ENCODE measurements around the gene RGS3.

DNA sequence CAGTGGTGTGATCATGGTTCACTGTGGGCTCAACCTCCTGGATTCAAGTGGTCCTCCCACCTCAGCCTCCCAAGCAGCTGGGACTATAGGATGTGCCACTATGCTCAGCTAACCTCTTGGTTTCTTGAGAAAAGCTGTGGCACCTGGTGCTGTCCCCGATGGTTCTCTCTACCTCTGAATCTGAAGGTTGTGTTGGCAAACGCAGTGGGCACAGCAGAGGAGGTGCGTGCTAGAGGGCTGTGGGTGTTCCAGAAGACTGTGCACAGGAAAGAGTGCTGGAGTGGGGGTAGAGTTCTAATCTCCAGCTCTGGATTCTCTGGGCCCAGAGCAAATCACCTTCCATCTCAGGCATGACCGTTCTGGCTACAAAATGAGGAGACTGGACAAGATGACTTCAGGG is 12.5 kb downstream of the RGS3 start:
- TF ChIP-seq, protein P1, sequence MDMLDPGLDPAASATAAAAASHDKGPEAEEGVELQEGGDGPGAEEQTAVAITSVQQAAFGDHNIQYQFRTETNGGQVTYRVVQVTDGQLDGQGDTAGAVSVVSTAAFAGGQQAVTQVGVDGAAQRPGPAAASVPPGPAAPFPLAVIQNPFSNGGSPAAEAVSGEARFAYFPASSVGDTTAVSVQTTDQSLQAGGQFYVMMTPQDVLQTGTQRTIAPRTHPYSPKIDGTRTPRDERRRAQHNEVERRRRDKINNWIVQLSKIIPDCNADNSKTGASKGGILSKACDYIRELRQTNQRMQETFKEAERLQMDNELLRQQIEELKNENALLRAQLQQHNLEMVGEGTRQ (IDR thresholded peaks at IDR 0.05): no peak
- TF ChIP-seq, protein P2, sequence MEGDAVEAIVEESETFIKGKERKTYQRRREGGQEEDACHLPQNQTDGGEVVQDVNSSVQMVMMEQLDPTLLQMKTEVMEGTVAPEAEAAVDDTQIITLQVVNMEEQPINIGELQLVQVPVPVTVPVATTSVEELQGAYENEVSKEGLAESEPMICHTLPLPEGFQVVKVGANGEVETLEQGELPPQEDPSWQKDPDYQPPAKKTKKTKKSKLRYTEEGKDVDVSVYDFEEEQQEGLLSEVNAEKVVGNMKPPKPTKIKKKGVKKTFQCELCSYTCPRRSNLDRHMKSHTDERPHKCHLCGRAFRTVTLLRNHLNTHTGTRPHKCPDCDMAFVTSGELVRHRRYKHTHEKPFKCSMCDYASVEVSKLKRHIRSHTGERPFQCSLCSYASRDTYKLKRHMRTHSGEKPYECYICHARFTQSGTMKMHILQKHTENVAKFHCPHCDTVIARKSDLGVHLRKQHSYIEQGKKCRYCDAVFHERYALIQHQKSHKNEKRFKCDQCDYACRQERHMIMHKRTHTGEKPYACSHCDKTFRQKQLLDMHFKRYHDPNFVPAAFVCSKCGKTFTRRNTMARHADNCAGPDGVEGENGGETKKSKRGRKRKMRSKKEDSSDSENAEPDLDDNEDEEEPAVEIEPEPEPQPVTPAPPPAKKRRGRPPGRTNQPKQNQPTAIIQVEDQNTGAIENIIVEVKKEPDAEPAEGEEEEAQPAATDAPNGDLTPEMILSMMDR (IDR thresholded peaks at IDR 0.05): no peak
- TF ChIP-seq REST (IDR thresholded peaks at IDR 0.05): no peak
- no peak for TF ChIP-seq POLR2A (IDR thresholded peaks at IDR 0.05; ENCODE audit: low read length)
- no peak for TF ChIP-seq SREBF2 (IDR thresholded peaks at IDR 0.05)
- TF ChIP-seq CHD2 (IDR thresholded peaks at IDR 0.05; ENCODE audit: low read length, partially characterized antibody): no peak

All from A549 (cell line).